DMS 273 (cell line): ENCODE data around the gene CHST5.
"Not testable (repeated sequence)": the region's sequence is repeated elsewhere in the genome, so short reads cannot be mapped to it uniquely, and the experiment has no call there.

Source experiments
- DNase-seq: peaks from one replicate; lab custom pipeline; 2025; ENCODE audit not compliant: unreplicated experiment; lab: John Stamatoyannopoulos, UW

The CHST5 gene

DNA sequence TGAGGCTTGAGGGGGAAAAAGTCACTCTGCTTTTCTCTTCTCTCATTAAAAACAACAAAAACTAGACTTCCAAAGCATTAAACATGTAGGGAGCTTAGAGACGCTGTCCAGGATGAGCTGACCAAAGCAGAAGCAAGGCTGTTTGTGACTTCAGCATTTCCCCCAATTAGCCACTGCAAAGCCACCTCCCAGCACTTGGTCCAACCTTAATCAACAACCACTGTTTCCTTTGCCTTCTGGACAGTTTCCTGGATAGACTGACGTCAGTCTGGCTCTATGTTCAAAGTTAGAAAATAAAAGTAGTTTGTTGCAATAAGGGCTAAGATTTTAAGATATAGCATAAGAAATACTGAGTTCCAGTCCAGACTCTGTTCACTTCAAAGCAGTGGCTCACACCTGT, 17.0 kb upstream of the CHST5 start:
- no peak for DNase-seq

DNA sequence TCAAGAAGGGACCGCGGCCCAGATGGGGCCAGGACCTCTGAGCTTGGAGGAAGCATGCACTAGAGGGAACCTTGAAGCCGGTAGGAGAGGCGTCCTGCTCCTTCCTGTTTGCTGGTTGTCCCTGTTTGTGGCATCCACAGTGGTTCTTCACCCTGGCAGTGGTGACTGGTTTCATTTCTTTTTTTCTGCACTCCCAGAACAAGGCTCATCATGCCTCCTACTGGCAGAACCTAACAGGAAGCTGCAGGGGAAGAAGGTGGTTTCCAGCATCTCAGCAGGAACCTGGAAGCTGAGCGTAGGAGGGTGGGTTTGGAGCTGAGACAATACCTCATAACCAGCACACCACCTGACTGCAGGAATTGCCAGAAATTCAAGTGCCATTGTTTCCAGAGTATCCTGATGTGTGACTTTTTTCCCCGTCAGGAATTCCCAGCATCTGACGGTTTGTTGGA, 14.3 kb upstream of the CHST5 start:
- DNase-seq = peak; percentile 45

DNA sequence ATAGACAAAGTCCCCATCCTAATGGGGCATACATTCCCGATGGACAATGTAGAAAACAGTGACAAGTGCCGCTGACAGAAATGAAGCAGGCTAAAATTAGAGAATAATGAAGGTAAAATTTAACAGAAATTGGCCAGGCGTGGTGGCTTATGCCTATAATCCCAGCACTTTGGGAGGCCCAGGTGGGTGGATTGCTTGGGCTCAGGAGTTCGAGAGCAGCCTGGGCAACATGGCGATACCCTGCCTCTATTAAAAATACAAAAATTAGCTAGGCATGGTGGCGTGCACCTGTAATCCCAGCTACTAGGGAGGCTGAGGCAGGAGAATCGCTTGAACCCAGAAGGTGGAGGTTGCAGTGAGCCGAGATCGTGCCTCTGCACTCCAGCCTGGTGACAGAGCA, 12.5 kb upstream of the CHST5 start:
- DNase-seq = not testable (repeated sequence)

- no peak for DNase-seq
Measured at GRCh38 chr16:75546293-75546692, 10.4 kb upstream of the CHST5 start.

GRCh38 chr16:75545879-75546278, 10.0 kb upstream of the CHST5 start:
- not testable (repeated sequence) for DNase-seq

- DNase-seq = not testable (repeated sequence)
Measured at GRCh38 chr16:75542462-75542861, 6.6 kb upstream of the CHST5 start.

- peak; percentile 14 for DNase-seq
Measured at GRCh38 chr16:75541236-75541635, 5.3 kb upstream of the CHST5 start.

DNA sequence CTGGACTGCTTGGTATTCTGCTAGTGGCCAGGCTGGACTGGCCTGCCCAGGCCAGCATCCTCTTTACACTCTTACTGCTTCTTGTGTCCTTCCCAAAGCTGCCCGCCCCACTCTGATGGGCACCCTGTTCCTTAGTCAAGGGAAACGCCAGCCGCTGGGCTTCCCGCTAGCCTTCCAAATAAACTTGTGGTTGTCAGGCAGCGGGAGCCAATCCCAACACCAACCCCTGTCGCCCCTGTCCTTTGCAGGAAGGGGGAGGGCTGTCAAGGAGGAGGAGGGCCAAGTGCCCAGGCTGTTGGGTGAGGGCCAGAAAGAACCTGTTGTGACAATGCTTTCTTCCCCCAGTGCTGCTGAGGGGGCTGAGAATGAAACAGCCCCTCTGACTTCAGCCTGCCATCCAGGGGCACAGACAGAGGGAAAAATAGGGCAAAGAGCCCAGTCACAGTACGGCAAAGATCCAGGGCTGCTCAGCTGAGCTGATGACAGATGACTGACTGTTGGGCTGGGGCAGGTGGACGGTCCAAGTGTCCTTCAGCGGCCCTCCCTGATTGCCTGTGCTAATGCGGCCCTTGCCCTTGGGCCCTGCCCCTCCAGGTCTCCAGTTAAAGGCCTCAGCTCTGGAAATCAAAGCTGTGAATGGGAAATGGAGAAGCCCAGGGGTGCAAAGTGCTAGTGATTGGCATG, 3.1 kb upstream of the CHST5 start:
- DNase-seq = not testable (repeated sequence)

DNA sequence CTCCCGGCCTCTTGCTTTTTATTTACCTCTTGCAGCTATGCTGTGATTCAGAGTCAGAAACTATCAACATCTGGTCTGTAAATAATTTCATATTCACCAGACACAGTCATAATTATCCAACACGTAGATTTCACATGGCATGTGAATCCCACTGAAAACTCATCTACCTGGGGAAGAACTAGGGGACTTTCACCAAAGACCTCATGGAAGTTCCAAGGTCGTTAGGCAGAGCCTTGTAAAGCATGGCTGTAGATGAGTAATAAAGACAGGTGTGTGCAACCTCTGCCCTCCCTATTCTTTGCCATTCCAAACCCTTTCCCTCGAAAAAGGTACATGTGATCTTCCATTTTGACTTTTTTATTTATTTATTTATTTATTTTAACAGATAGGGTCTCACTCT, 1.9 kb upstream of the CHST5 start:
- DNase-seq = no peak

DNA sequence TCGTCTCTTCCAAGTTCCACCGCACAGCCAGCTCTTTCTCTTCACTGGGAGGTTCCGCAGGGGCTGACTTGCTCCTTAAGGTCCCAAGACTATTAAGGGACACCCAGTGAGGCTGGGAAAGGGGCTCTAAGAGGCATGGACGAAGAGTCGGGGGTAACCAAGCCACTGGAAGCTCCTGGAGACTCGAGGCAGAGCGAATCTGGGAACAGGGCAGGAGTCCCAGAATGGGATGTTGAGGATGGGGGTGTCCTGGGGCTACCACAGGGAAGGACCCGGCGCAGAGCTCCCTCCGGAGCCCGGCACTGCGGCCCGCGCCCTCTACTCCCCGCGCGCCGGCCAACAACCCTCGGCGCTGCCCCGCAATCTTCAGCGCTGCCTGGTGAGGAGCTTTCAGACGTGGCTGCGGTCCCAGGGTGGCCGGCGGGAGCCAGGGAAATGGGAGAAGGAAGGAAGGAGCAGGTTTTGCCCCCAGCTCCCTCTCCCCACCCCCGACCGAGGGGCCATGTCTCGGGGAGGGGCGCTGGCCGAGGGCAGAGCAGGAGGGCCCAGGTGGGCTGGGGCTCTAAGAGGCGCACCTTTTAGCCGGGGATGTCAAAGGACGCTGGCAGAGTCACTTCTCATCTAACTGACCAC, 581 bp downstream of the CHST5 start:
- no peak for DNase-seq

GRCh38 chr16:75534560-75535205, 1.2 kb downstream of the CHST5 start:
- DNase-seq = no peak

- no peak for DNase-seq
Measured at GRCh38 chr16:75532791-75533190, 3.1 kb downstream of the CHST5 start.

DNA sequence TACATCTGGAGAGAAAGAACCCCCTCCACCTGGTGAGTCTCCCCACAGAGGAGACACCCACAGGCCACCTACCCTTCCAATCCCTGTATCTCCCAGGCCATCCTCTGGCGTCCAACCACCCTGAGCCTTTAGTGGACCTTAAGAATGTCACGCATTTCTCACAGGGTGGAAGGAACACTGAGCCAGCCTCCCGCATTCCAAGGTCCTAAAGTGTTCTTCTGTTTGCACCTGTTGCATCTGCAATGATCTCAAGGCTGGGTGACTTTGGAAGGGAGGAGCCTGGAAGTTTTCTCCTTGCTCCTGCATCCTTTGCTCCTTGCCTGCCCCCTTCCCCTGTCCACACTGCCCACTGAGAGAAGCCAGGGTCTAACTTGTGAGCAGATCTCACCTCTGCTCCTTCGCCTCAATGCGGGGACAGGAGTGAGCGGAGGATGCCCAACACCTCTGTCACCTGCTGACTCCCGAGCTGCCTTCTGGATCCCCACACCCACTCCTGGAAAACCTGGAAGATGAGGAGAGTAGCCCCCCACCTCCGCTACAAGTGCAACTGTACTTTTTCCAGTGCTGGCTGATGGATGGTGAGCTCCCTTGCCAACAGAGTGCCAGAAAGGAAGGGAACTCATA, 3.7 kb downstream of the CHST5 start:
- DNase-seq = no peak

- DNase-seq = no peak
Measured at GRCh38 chr16:75529959-75530358, 5.9 kb downstream of the CHST5 start.

DNA sequence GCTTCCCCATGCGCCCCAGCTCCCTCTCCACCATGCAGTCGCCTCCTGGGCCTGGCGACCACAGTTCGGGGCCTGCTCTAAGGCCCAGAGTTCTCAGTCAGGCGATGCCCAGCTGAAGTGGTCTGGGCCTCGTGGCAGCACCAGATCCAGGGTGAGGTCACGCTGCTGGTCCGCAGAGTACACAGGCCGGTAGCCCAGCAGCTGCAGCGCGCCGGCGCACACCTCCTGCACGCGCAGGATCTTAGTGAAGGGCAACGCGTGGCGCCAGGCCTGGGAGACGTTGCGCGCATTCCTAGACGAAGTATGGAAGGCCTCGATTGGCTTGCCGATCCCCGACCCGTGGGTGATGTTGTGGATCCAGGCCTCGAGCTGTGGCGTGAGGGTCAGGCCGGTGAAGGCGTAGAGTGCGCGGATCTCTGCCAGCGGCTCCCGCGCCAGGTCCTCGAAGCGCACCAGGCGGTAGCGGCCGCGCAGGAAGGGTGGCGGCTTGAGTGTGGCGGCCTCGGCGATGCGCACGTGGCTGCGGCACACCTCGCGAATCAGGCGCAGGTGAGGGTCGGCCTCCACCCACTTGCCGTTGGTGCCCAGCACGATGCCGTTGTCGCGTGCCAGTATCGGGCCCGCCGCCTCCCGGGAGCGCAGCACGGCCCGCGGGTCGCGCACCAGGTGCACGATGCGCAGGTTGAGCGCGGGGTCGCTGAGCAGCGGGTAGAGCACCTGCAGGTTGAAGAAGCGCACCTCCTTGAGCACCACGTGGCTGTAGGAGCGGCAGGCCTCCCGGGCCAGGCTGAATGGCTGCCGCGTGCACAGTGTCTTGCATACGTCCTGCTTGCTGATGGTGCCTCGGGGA, 6.6 kb downstream of the CHST5 start:
- DNase-seq = no peak

- no peak for DNase-seq
Measured at GRCh38 chr16:75527825-75528299, 8.0 kb downstream of the CHST5 start.

DNA sequence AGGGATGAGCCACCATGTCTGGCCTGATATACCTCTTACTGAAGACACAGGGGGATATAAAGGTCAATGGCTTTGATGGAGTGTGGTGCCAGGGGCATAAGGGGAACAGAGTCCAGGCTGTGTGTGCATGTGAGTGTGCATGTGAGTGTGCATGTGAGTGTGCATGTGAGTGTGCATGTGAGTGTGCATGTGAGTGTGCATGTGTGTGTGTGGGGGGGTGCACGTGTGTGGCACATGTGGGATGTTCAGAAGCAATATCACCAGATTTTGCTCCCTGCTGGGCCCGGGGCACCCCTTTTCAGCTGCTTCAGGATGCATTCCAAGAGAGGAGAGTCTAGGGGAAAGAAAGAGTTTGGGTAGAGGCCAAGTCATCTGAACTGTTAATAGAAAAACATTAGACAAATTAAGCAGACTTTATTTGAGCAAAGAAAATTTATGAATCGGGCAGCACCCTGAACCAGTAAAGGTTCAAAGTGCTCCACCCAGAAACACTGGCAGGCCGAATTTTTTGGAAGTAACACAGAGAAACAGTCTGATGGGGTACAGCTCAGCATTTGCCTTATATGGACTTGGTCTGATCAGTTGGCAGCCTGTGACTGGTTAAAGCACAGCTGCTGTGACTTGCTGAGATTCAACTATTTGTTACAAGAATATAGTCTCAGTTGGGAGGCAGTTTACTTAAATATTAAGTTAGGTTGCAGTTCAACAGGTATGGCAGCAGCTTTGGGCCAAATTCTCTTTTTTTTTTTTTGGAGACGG, 9.7 kb downstream of the CHST5 start:
- DNase-seq = no peak

GRCh38 chr16:75519175-75519574, 16.7 kb downstream of the CHST5 start:
- DNase-seq = no peak

DNA sequence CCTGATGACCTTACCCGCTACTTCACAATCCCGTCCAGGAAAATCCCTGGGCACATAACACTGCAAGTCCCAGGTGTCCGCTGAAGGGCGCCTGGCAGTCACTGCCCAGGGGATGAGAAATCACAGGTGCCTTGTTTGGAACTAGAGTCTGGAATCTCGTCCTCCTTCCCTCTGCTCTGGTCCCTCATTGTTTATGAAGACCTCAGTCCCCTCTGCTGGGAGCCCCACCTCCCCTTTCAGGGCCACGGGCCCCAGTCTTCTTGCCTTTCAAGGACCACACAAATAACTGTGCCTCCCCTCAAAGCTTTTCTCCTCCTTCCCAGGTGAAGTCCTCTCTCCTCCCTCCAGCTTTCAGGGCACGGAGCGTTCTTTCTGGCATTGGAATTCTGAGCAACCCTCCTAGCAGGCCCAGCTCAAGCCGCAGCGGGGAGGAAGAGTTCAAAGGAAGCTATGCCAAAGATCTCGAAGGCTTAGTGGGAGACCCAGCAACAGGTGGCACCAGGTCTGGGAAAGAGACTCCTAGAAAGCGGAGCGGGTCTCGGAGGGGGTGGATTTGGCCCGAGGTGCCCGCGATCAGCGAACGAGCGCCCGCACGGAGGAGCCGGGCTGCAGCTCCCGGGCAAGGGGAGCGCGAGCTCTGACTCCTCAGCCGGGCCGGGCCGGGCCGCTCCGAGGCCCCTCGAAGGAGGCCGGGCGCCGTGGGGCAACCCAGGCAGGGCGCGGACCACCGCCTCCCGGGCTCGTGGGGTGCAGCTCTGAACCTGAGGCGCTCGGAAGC, 19.5 kb downstream of the CHST5 start:
- peak; percentile 69 for DNase-seq
